K562 (cell line): Measurements from ENCODE around the gene ANKRD10. TPM values are rescaled to one million over a fixed set of nuclear protein-coding genes. Genes with fewer than 3 reads are reported as not detected.

Experiments used
- BRD4 ChIP-seq: fragments of 200-600 bp; sonication (generic); IDR thresholded peaks from 2 replicates; pipeline ENCODE4 v1.6.1; 2017; ENCODE audit warnings: inconsistent platforms
- CC2D1A ChIP-seq: fragments of 450-650 bp; IDR thresholded peaks from 2 replicates; pipeline ENCODE4 v1.6.1; 2017; ENCODE audit warnings: mild to moderate bottlenecking
- DPF2 ChIP-seq: fragments of 450-650 bp; IDR thresholded peaks from 2 replicates; pipeline ENCODE4 v1.6.1; 2016
- ERF ChIP-seq: fragments of 450-650 bp; formaldehyde crosslinking; IDR thresholded peaks from 2 replicates; pipeline ENCODE4 v1.4.0; 2020; ENCODE audit warnings: mild to moderate bottlenecking, mixed read lengths
- GATAD2B ChIP-seq: fragments of 450-650 bp; IDR thresholded peaks from 2 replicates; pipeline ENCODE4 v1.6.1; 2017; ENCODE audit warnings: mild to moderate bottlenecking, borderline replicate concordance
- HDAC2 ChIP-seq: fragments of 450-650 bp; IDR thresholded peaks from 2 replicates; pipeline ENCODE4 v1.6.1; 2016; ENCODE audit warnings: mild to moderate bottlenecking
- HEY1 ChIP-seq: fragments of 250-450 bp; sonication (Bioruptor Pico); IDR thresholded peaks from 2 replicates; pipeline ENCODE4 v1.5.0; 2020; ENCODE audit warnings: mild to moderate bottlenecking, moderate library complexity, borderline replicate concordance
- JUN ChIP-seq, 2 experiments: sonication (generic) in 1 of 2; formaldehyde crosslinking in 1 of 2; IDR thresholded peaks; 2 replicates each; pipeline versions ENCODE4 v1.6.1 to v1.8.0; 2012 to 2022; ENCODE audit warnings: borderline replicate concordance in 2 of 2, mild to moderate bottlenecking in 2 of 2, improper control_type of control experiment in 1 of 2, low read depth in 1 of 2, low read length in 1 of 2, missing genetic modification reagents in 1 of 2
- JUND ChIP-seq, 2 experiments: IDR thresholded peaks; 2 replicates in 1 of 2; 3 replicates in 1 of 2; pipeline ENCODE4 v1.6.1; 2011; ENCODE audit warnings: borderline replicate concordance in 2 of 2, low read depth in 2 of 2, low read length in 2 of 2, improper control_type of control experiment in 1 of 2, missing biosample characterization in 1 of 2, missing genetic modification characterization in 1 of 2, missing genetic modification reagents in 1 of 2
- MAFK ChIP-seq: IDR thresholded peaks from 2 replicates; pipeline ENCODE4 v1.6.1; 2011; ENCODE audit warnings: low read length, improper control_type of control experiment
- MBD2 ChIP-seq: sonication (generic); IDR thresholded peaks from 2 replicates; pipeline ENCODE4 v1.6.1; 2016; ENCODE audit warnings: low read depth, borderline replicate concordance
- MCM2 ChIP-seq: fragments of 450-650 bp; IDR thresholded peaks from 2 replicates; pipeline ENCODE4 v1.6.1; 2017; ENCODE audit warnings: low read depth, mild to moderate bottlenecking
- MEF2D ChIP-seq: conservative IDR thresholded peaks from 2 replicates; pipeline ENCODE4 v1.6.1; 2016; ENCODE audit warnings: low read depth, missing genetic modification characterization, missing compliant biosample characterization
- MTA3 ChIP-seq: fragments of 450-650 bp; formaldehyde crosslinking; IDR thresholded peaks from 2 replicates; pipeline ENCODE4 v1.6.1; 2017; ENCODE audit warnings: mild to moderate bottlenecking, borderline replicate concordance
- NCOA1 ChIP-seq: fragments of 450-650 bp; IDR thresholded peaks from 2 replicates; pipeline ENCODE4 v1.6.1; 2016; ENCODE audit warnings: low read depth
- NFRKB ChIP-seq: fragments of 450-650 bp; IDR thresholded peaks from 2 replicates; pipeline ENCODE4 v1.6.1; 2016; ENCODE audit warnings: low read depth
- NRF1 ChIP-seq, 2 experiments: fragments of 450-650 bp; IDR thresholded peaks in 1 of 2; conservative IDR thresholded peaks in 1 of 2; 2 replicates each; pipeline ENCODE4 v1.6.1; 2014; ENCODE audit warnings: mild to moderate bottlenecking in 2 of 2
- SIN3A ChIP-seq, 2 experiments: fragments of 150-350 bp in 1 of 2; IDR thresholded peaks; 2 replicates each; pipeline ENCODE4 v1.6.1; 2011 to 2016; ENCODE audit warnings: borderline replicate concordance in 2 of 2, low read depth in 2 of 2, low read length in 2 of 2, mild to moderate bottlenecking in 2 of 2, moderate library complexity in 2 of 2; ENCODE audit not compliant: control insufficient read depth in 1 of 2
- ZFX ChIP-seq: sonication (generic); formaldehyde crosslinking; IDR thresholded peaks from 2 replicates; pipeline ENCODE4 v1.8.0; 2022; ENCODE audit warnings: mild to moderate bottlenecking, missing genetic modification reagents, moderate library complexity
- ZNF57 ChIP-seq: fragments of 450-650 bp; formaldehyde crosslinking; IDR thresholded peaks from 2 replicates; pipeline ENCODE4 v1.4.0; 2020; ENCODE audit warnings: mild to moderate bottlenecking, moderate library complexity
- polyA plus RNA-seq, 8 experiments: library from polyadenylated mRNA; depleted of rRNA in 4 of 8; stranded (reverse) in 5 of 8; unstranded in 3 of 8; fragments of >200 nt; fragmentation: Nextera tagmentation in 2 of 8; fragmentation: Illumina TruSeq in 1 of 8; extraction: Ambion mirVana in 2 of 8; extraction: Trizol in 1 of 8; gene quantifications; 2 replicates each; pipeline versions ENCODE4 v1.2.1 to v1.2.3, GENCODE V29; 2011 to 2014; ENCODE audit warnings: inconsistent platforms in 1 of 8, missing spikeins in 1 of 8
- total RNA-seq, 7 experiments: library from RNA; depleted of rRNA in 6 of 7; stranded (reverse); fragments of >200 nt in 6 of 7; fragmentation: Illumina TruSeq in 2 of 7; extraction: Trizol in 2 of 7; gene quantifications; 2 replicates each; pipeline versions ENCODE4 v1.2.1 to v1.2.3, GENCODE V29; 2011 to 2021; ENCODE audit warnings: low replicate concordance in 1 of 7
- TF ChIP-seq, protein P1 (sequence below): fragments of 450-650 bp; IDR thresholded peaks from 2 replicates; pipeline ENCODE4 v1.6.1; 2017; ENCODE audit warnings: antibody characterized with exemption, mild to moderate bottlenecking
- TF ChIP-seq, protein P2 (sequence below): fragments of 250-450 bp; sonication (Bioruptor Pico); IDR thresholded peaks from 2 replicates; pipeline ENCODE4 v1.8.0; 2021; ENCODE audit warnings: moderate library complexity, mild to moderate bottlenecking, inconsistent platforms

Gene ANKRD10
- total and polyA plus RNA-seq, 9 of the 15 experiments (the other 6 are each of a cell fraction or from before 2014, with no cell fraction given), result 21.7 to 183 (median 45.0) TPM

DNA sequence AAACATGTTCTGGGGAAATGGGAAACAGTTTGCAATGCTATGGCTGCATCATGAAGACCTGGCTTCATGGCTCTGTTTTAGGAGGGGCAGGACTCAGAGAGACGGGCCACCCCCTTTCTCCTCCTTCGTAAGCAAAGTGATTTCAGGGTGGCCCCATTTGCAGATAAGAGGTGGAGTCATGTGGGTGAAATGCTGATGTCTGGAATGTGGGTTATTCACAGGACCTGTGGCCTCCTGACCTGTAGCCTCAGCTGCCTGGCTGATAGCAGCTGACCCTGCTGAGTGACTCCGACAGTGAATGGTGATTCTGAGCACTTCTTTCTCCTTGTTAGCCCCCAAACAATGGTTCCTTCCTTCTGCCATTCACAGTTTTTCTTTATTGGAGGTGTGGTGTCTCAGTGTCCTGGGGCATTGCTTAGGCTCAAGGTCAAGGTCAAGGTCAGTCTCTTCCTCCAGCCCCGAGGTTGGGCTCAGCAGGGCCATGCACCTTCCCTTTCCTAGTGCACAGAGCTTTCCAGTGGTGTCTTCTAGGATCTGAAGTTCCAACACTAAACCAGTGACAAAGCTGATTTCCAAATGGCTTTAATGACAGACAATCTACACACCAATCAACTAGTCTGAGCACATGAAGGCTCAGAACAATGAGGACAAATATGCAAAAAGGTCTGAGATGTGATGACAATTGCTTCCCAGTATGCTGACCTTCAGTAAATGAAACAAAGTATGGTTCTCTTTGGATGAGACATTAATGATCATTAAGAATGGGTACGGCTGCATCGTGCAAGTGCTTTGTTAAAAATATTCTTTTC, 49.6 kb upstream of the ANKRD10 start (continued):
- TF ChIP-seq SIN3A (IDR thresholded peaks at IDR 0.05; ENCODE audit: borderline replicate concordance in 2 of 2, control insufficient read depth in 1 of 2, low read depth in 2 of 2, low read length in 2 of 2) (0 out of 4 replicates have a peak, but pooled peaks of 1 of the 2 experiments have one; percentile 35), DPF2 (peak; percentile 71), NCOA1 (peak; percentile 76), GATAD2B (peak; percentile 69), ZNF57 (no peak), MCM2 (no peak), MAFK (peak; percentile 52), HEY1 (CRISPR knock-in tag) (no peak), NRF1 (conservative IDR thresholded peaks at IDR 0.05 in 1 of 2, IDR thresholded peaks at IDR 0.05 in 1 of 2) (no peak), JUN (IDR thresholded peaks at IDR 0.05; ENCODE audit: borderline replicate concordance, low read depth, low read length) (peak; percentile 73), JUN (CRISPR knock-in tag; IDR thresholded peaks at IDR 0.05; ENCODE audit: borderline replicate concordance) (no peak), MEF2D (tag) (no peak), NFRKB (no peak; the same call in none of the 2 replicates), MTA3 (peak; percentile 55; the same call in 1 of the 2 replicates), ZFX (peak; percentile 15; the same call in 1 of the 2 replicates), HDAC2 (peak; percentile 57; the same call in 1 of the 2 replicates), JUND (IDR thresholded peaks at IDR 0.05; ENCODE audit: borderline replicate concordance, low read depth, low read length) (peak; percentile 91), JUND (tag; IDR thresholded peaks at IDR 0.05; ENCODE audit: borderline replicate concordance, low read depth, low read length) (peak; percentile 77; the same call in 1 of the 3 replicates), CC2D1A (peak; percentile 46; the same call in 1 of the 2 replicates), ERF (CRISPR knock-in tag) (no peak), BRD4 (no peak), MBD2 (peak; percentile 82)
- TF ChIP-seq, protein P1, sequence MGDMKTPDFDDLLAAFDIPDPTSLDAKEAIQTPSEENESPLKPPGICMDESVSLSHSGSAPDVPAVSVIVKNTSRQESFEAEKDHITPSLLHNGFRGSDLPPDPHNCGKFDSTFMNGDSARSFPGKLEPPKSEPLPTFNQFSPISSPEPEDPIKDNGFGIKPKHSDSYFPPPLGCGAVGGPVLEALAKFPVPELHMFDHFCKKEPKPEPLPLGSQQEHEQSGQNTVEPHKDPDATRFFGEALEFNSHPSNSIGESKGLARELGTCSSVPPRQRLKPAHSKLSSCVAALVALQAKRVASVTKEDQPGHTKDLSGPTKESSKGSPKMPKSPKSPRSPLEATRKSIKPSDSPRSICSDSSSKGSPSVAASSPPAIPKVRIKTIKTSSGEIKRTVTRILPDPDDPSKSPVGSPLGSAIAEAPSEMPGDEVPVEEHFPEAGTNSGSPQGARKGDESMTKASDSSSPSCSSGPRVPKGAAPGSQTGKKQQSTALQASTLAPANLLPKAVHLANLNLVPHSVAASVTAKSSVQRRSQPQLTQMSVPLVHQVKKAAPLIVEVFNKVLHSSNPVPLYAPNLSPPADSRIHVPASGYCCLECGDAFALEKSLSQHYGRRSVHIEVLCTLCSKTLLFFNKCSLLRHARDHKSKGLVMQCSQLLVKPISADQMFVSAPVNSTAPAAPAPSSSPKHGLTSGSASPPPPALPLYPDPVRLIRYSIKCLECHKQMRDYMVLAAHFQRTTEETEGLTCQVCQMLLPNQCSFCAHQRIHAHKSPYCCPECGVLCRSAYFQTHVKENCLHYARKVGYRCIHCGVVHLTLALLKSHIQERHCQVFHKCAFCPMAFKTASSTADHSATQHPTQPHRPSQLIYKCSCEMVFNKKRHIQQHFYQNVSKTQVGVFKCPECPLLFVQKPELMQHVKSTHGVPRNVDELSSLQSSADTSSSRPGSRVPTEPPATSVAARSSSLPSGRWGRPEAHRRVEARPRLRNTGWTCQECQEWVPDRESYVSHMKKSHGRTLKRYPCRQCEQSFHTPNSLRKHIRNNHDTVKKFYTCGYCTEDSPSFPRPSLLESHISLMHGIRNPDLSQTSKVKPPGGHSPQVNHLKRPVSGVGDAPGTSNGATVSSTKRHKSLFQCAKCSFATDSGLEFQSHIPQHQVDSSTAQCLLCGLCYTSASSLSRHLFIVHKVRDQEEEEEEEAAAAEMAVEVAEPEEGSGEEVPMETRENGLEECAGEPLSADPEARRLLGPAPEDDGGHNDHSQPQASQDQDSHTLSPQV, result no peak; the same call in none of the 2 replicates
- TF ChIP-seq, protein P2, sequence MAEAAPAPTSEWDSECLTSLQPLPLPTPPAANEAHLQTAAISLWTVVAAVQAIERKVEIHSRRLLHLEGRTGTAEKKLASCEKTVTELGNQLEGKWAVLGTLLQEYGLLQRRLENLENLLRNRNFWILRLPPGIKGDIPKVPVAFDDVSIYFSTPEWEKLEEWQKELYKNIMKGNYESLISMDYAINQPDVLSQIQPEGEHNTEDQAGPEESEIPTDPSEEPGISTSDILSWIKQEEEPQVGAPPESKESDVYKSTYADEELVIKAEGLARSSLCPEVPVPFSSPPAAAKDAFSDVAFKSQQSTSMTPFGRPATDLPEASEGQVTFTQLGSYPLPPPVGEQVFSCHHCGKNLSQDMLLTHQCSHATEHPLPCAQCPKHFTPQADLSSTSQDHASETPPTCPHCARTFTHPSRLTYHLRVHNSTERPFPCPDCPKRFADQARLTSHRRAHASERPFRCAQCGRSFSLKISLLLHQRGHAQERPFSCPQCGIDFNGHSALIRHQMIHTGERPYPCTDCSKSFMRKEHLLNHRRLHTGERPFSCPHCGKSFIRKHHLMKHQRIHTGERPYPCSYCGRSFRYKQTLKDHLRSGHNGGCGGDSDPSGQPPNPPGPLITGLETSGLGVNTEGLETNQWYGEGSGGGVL, result no peak
